ENCODE measurements around the gene ATAD5.
"Not testable (repeated sequence)": the region's sequence is repeated elsewhere in the genome, so short reads cannot be mapped to it uniquely, and the experiment has no call there.

ATAD5 gene

DNA sequence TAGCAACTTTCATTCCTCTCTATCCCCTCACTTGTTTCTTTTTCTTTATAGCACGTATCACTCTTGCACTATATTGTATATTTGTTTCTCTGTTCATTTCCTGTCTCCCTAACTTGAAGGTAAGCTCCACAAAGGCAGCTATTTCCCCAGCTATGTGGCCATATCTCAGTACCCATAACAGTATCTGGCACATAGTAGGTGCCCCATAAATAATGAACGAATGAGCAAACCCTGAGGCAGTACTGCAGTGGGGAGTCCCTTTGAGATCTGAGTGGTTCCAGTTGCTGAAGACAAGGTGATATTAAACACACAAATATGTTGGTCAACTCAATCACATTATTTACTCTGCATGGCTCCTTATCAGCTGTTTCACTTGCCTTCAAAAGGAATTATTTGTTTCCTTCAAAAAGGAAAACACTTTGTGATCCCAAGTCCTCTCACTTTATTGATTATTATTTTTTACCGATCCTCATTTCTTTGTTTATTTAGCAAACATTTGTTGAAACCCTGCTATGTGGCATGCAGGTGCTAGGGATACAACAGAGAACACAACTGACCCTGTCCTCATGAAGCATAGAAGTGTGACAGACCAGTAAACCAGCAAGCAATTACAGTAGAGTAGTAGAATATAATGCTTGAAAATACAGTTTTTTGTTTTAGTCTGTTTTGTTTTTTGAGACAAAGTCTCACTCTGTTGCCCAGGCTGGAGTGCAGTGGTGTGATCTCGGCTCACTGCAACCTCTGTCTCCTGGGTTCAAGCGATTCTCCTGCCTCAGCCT, 84.3 kb downstream of the ATAD5 start:
- no peak for DNase-seq (ENCODE audit: low spot score)

DNA sequence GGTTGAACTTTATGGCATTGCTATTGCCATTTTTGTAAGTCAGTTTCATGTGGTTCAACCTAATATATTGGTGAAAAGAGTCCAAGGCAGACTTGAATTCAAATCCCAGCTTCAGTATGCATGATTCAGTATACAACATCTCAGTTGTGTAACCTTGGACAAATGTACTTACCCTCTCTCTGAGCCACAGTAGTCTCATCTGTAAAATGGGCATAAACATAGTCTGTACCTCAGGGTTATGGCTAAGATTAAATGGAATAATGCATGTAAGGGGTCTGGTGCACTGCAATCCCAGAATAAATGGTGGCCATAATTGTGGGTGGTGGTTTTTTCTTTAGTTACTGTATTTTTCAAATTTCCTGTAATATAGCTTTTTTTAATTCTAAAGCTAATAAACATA, 85.3 kb downstream of the ATAD5 start:
- DNase-seq (ENCODE audit: low spot score), result no peak

DNA sequence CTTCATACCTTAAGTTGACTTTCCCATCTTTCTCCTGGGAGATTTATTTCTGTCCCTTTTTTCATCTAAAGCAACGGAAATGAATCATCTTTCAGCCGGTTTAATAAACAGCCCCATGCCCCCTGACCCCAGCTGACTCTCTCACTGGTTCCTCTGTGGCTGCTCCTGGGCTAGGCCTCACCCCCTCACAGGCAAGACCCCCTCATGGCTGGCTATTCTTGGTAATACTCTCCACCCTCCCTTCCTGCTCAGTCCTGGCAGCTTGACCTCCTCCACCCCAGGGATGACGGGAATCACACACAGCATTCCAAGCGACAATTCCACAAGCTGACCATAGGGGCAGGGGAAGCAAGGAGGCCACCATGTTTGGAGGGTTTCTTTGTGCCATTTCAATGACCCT, 88.5 kb downstream of the ATAD5 start:
- DNase-seq (ENCODE audit: low spot score), result no peak

DNA sequence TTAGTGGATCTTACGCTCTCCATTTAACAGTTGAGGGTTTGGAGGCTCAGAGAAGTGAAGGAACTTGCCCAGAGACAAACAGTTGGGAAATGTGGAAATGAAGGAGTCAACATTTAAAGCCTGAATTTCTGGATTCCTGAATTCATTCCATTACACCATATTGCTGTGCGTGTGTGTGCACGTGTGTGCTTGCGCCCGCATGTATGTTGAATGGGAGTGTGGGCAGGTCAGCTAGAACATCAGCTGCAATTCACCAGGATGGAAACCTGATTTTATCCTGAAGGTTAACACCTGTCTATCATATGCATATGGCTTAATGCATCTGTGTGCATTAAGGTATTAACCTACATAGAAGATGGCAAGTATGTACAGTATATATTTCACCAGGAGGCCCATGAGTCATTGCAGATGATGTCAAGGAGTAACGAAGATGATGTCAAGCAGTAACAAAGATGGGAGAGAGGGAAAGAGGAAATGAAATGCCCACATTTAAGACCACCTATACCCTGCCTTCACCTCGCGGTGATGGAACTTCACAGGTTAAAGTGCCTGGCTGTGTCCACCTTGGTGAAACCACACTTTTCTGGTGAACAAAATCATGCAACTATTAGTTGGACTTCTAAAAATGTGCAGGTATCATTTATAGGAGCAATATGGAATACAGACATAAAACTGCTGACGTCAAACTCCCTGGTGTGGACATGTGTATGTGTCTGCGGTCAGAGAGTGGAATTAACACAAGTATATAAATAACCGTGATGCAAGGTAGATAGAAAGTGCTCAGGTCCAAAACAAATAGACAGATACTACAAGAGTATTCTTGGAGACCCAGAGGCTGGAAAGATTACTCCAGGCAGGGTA, 89.1 kb downstream of the ATAD5 start:
- no peak for DNase-seq (ENCODE audit: low spot score)

DNA sequence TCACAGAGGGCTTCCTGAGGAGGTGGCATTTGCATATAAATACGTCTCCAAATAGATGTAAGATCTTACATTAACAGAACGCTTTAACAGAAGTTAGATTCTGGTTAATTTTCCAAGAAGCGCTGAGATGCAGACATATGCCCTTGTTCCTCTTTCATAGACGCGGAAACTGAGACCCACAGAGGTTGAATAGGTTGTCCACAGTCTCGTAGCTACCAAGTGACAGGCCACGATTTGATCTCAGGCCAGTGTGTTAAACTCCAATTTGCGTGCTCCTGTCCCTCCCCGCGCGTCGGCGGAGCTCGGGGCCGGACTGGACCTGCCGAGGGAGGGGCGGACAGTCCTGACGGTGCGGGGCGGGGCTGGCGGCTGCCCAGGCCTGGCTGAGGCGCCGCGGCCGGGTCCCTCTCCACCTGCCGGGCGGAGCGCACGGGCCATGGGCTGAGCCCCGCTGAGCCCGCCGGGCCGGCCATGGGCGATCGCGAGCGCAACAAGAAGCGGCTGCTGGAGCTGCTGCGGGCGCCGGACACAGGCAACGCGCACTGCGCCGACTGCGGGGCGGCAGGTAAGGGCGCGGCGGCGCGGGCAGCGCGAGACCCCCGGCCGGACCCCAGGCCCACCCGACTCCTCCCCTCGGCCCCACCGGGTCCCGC, 89.9 kb downstream of the ATAD5 start, which contains the start of gene ADAP2:
ADAP2 (plus strand) TSS at position 402 of the 653 bp plus-strand sequence; CDS start at position 472, 70 bp downstream.
- DNase-seq (ENCODE audit: low spot score), result peak; percentile 54

DNA sequence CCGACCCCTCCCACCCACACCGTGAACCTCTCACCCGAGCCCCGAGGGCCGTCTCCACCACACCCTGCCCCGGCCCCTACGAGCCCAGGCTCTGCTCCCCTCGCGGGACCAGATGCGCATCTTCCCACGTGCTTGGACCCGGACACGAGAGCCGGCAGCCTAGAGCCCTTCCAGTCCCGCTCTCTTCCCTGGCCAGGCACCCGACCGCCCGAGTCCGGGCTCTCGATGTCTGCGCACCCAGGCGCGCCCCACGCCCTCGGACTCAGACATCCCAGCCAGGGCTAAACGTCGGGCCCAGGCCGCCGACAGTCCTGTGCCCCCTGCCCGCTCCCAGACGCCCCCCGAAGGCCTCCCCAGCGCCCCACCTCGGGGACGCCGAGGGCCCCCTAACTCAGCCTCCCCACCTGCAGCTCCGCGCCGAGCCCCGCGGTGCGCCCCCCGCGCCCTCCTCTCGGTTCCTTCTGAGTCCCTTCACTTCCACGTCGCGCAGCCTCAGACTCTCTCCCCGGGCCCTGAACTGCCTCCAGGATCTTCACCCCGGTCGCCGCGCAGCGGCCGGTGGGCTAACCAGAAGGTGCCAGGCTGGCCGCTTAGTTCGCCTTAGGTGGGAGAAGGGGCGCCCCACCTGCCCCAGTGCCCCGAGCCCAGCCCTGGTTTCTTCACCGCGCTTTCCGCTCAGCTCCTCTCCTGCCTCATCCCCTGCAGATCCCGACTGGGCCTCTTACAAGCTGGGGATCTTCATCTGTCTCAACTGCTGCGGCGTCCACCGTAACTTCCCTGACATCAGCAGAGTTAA, 90.7 kb downstream of the ATAD5 start:
- peak; percentile 38 for DNase-seq (ENCODE audit: low spot score)

DNA sequence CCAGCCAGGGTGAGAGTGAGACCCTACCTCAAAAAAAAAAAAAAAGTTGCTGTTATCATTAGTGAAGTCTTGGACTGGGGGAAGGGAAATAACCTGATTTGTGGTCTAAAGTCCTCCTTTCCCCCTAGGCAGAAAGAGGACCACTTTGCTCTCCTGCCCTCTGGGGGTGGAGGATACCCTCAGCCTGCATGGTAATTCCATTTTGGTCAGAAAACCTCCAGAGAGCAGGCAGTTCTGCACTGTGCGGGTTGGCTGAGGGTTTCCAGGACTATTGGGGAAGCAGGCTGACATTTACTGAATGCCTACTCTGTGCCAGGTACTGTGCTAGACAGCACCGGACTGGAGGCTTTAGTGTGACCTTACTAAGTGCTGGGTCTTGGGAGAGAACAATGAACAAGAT, 92.6 kb downstream of the ATAD5 start:
- DNase-seq (ENCODE audit: low spot score), result no peak

DNA sequence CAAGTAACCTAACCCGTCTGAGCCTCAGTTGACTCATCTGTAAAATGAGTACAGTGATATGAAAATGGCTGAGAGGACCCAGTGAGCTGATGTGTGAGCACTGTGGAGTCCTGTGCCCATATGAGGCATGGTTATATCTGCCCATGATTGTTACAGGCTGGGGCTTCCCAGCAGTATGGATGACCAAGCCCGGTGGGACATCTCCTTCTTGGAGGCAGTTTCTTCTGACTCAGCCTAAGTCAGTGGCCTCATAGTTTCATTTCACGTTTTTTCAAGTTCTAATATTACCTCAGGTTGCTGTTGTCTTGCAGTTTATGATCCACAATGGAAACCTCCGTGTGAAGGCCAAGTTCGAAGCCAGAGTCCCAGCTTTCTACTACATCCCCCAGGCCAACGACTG, 94.8 kb downstream of the ATAD5 start:
- no peak for DNase-seq (ENCODE audit: low spot score)

DNA sequence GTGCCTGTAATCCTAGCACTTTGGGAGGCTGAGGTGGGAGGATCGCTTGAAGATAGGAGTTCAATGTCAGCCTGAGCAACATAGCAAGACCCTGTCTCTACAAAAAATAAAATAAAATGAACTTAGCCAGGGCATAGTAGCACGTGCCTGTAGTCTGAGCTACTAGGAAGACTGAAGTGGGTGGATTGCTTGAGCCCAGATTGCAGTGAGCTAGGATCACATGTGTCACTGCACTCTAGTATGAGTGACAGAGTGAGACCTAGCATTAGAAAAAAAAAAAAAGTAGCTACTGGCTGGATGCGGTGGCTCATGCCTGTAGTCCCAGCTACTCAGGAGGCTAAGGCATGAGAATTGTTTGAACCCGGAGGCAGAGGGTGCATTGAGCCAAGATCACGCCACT, 96.0 kb downstream of the ATAD5 start:
- no peak for DNase-seq (ENCODE audit: low spot score)

DNA sequence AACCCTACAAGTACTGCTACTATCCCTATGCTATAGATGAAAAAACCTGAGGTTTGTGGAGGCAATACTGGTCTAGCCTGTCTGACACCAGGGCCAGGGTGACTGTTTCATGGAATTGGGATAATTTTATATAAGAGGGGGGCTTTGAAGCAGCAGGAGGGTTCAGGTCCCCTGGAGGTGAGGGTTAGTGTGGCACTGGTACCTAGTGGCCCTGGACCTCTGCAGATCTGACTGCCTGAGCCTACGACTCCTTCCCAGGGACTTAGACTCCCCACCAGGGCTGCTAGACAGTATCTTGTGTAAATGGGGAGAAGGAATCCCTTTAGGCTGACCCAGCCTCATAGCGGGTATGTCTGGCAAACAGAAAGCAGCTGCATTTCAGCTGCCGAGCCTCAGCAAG, 96.8 kb downstream of the ATAD5 start:
- no peak for DNase-seq (ENCODE audit: low spot score)

DNA sequence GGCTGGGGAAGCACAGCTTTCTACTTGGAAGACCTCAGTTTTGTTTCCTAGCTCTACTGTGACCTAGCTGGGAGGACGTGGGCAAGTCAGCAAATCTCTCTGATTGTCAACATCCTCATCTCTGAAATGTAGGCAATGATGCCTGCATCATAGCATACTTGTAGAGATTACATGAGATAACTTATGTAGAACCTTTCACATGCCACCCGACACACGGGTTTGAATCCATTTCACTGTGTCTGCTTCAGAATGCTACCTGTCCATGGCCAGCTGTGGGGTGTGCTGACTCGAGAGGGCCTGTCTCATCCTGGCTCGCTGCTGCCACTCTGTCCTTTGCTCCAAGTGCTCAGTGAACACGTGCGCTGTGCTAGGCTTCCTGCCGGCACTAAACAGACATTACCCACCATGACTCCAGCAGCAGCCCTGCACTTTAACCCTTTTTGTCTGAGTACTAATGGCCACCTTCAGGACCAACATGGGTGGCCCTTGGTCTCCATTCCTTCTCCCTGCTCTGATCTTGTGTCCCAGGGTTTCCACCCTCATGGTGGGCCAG, 97.4 kb downstream of the ATAD5 start:
- no peak for DNase-seq (ENCODE audit: low spot score)

DNA sequence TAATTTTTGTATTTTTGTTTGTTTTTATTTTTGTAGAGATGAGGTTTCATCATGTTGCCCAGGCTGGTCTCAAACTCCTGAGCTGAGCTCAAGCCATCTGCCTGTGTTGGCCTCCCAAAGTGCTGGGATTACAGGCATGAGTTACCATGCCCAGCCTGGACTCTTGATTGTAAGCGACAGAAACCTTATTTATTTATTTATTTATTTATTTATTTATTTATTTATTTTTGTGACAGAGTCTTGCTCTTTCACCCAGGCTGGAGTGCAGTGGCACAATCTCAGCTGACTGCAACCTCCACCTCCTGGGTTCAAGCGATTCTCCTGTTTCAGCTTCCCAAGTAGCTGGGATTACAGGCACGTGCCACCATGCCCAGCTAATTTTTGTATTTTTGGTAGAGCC, 98.1 kb downstream of the ATAD5 start:
- DNase-seq (ENCODE audit: low spot score), result not testable (repeated sequence)

DNA sequence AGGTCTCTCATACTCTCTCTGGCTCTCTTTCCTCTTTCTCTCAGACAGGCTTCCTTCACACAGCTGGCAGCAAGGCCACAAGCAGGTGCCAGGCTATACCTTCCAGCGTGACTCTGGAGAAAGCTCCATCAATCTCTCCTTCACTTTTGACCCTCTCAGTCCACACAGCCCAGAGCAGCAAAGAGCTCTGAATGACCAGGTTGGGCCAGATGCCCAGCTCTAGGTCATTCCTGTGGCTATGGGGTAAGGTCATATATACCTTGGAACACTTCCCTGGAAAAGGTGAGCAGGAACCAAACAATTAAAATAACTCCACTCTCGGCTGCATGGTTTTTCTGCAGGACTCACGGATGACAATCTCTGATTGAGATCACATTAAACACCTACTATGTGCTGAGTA, 98.7 kb downstream of the ATAD5 start:
- no peak for DNase-seq (ENCODE audit: low spot score)

DNA sequence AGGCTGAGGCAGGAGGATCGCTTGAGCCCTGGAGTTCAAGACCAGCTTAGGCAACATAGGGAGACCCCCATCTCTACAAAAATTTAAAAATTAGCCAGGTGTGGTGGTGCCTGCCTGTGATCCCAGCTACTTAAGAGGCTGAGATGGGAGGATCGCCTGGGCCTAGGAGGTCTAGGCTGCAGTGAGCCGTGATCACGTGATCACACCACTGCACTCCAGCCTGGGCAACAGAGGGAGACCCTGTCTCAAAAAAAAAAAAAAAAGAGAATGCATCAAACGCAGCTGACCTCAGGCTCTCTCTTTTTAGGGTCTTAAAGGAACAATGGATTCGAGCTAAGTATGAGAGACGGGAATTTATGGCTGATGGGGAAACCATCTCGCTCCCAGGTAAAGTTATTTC, 99.8 kb downstream of the ATAD5 start:
- not testable (repeated sequence) for DNase-seq (ENCODE audit: low spot score)

DNA sequence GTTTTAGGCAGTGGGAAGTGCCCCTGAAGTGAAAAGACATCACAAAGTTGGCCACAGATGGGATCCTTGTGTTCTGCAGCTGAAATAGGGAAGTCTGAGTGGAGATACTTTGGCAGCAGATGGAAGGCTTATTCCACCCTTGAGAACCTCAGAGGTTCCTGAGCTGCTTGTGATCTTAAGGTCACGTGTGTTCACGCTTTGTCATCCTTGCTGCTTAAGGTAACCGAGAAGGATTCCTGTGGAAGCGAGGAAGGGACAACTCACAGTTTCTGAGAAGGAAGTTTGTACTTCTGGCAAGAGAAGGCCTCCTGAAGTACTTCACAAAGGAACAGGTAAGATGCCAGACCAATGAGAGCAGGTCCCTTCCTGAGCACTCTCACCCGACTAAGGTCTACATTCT, 102.2 kb downstream of the ATAD5 start:
- DNase-seq (ENCODE audit: low spot score), result no peak

DNA sequence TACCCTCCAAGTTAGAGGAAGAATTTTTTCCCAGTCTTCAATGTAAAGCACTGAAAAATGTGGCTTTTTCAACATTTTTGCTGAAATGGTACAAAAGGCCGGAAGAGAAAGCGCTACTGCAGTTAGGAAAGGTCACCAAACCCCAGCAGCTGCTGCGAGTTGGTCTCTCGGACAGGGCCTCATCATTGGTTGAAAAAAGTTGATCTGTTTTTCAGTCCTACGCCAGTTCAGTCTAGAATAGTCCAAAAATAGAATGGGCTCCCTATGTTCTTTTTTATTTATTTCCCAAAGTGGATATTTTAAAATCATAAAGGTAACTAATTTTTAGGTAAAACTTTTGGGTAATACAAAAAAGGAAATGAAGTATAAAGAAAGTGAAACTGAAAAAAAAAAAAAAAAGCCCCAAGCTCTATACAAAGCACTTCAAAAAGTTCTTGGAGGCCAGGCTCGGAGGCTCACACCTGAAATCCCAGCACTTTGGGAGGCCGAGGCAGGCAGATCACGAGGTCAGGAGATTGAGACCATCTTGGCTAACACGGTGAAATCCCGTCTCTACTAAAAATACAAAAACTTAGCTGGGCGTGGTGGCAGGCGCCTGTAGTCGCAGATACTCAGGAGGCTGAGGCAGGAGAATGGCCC, 107.4 kb downstream of the ATAD5 start:
- no peak for DNase-seq (ENCODE audit: low spot score)

DNA sequence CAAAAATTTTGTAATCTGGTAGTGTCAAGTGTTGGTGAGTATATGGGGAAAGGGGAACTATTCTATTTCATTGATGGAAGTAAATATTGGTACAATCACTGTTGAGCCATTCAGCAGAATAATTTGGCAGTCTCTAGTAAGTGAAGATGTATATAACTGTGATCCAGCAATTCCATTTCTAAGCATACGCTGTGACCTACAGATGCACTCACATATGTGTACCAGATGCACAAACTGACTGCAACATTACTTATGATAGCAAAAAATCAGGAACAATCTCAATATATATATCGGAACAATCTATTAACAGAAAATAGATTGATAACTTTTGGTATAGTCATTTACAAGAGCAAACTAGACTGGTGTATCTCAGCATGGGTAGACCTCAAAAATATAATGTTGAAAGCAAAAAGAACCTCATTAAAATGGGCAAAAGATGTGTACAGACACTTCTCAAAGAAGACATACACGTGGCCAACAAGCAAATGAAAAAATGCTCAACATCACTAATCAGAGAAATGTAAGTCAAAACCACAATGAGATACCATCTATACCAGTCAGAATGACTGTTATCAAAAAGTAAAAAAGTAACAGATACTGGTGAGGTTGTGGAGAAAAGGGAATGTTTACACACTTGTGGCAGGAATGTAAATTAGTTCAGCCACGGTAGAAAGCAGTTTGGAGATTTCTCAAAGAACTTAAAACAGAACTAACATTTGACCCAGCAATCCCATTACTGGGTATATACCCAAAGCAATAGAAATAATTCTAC, 110.7 kb downstream of the ATAD5 start:
- no peak for DNase-seq (ENCODE audit: low spot score)
